ENCODE data around the gene PPFIBP2.

DNA sequence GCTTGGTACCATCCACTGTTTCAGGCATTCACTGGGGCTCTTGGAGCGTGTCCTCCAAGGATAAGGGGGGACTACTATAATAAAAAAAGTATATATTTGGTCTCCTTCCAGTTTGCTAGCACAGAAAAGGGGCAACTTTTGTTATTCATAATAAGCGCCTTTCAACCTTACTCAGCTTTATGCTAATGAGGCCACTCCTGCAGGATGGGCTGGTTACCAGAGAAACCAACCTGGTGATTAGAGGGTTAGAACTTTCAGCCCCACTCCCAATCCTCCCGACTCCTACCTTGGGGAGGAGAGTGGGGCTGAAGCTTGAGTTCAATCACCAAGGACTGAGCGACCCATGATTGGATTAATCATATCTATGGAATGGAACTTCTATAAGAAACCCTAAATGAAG, 31.8 kb downstream of the PPFIBP2 start:
- TF ChIP-seq SUZ12 (IDR thresholded peaks at IDR 0.05; ENCODE audit: low read depth, low read length) (no peak), CTCF (CRISPR knock-in tag; IDR thresholded peaks at IDR 0.05) (no peak), SOX13 (IDR thresholded peaks at IDR 0.05) (no peak), SOX13 (CRISPR knock-in tag; conservative IDR thresholded peaks at IDR 0.05 in 1 of 2, IDR thresholded peaks at IDR 0.05 in 1 of 2) (no peak), ZNF121 (CRISPR knock-in tag; IDR thresholded peaks at IDR 0.05) (no peak), ZNF784 (CRISPR knock-in tag; IDR thresholded peaks at IDR 0.05; ENCODE audit: borderline replicate concordance) (no peak), RAD21 (CRISPR knock-in tag; IDR thresholded peaks at IDR 0.05) (no peak)
- TF ChIP-seq, protein P1, sequence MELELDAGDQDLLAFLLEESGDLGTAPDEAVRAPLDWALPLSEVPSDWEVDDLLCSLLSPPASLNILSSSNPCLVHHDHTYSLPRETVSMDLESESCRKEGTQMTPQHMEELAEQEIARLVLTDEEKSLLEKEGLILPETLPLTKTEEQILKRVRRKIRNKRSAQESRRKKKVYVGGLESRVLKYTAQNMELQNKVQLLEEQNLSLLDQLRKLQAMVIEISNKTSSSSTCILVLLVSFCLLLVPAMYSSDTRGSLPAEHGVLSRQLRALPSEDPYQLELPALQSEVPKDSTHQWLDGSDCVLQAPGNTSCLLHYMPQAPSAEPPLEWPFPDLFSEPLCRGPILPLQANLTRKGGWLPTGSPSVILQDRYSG (CRISPR knock-in tag; IDR thresholded peaks at IDR 0.05), result no peak
